Lower lobe of right lung (tissue), 2 donors: Measurements from ENCODE around the gene CDHR1. TPM values are rescaled to one million over a fixed set of nuclear protein-coding genes. Genes with fewer than 3 reads are reported as not detected.
"Not testable (repeated sequence)": the region's sequence is repeated elsewhere in the genome, so short reads cannot be mapped to it uniquely, and the experiment has no call there.

ENCODE experiments used
- ATAC-seq, 2 donors: fragments of 200-7000 bp; cut with Tn5 transposase; one replicate each; pipeline ENCODE4 v1.9.1; 2020 to 2022; ENCODE audit warnings: mild to moderate bottlenecking in 2 of 2, moderate library complexity in 2 of 2
- DNase-seq: peaks from one replicate; pipeline ENCODE4 v3.0.0-alpha.2; 2020
- H3K27ac ChIP-seq: fragments of 200-600 bp; one replicate; pipeline ENCODE4 v1.8.0; 2022
- H3K27me3 ChIP-seq: fragments of 200-600 bp; one replicate; pipeline ENCODE4 v1.8.0; 2022; ENCODE audit warnings: low read depth
- H3K36me3 ChIP-seq: fragments of 200-600 bp; one replicate; pipeline ENCODE4 v1.8.0; 2022; ENCODE audit warnings: mild to moderate bottlenecking
- H3K4me1 ChIP-seq: fragments of 200-600 bp; one replicate; pipeline ENCODE4 v1.8.0; 2022
- H3K4me3 ChIP-seq: fragments of 200-600 bp; one replicate; pipeline ENCODE4 v1.8.0; 2022; ENCODE audit warnings: mild to moderate bottlenecking
- H3K9me3 ChIP-seq: fragments of 200-600 bp; one replicate; pipeline ENCODE4 v1.8.0; 2022
- CTCF ChIP-seq: fragments of 200-600 bp; IDR thresholded peaks from one replicate; pipeline ENCODE4 v1.8.0; 2022; ENCODE audit warnings: antibody characterized with exemption, mild to moderate bottlenecking
- intact Hi-C: fragments of 100-400 bp; cut with DNase I; formaldehyde crosslinking; loops from one replicate; pipeline ENCODE4 v1.11.0; 2022
- long read RNA-seq: library from polyadenylated mRNA; unstranded; transcript quantifications from one replicate; pipeline ENCODE4 v2.0.0, GENCODE V29; 2021
- total RNA-seq: library from RNA; stranded (reverse); fragmentation: NEBNext Ultra II Directional; extraction: Animal tissue kit (Norgen Biotek cat#: 25700); gene quantifications from one replicate; pipeline ENCODE4 v1.2.1, GENCODE V29; 2021
- donor health status: DM: no; HTN: yes; CAD: no; lungs with severe emphysema.

CDHR1 gene
- total RNA-seq: 0.24 TPM
- long read RNA-seq: 0 reads

- no peaks in the 10 kb centered on the region for H3K36me3 ChIP-seq
- peak; percentile 42 to 46 for ATAC-seq
- H3K27ac ChIP-seq: no peak within 1 kb of the TSS
- DNase-seq: no peak
- H3K27me3 ChIP-seq: peaks cover 51% of the 10 kb centered on the region
- H3K9me3 ChIP-seq: no peaks in the 10 kb centered on the region
- peaks cover 13% of the 10 kb centered on the region for H3K4me1 ChIP-seq
- no peak for TF ChIP-seq CTCF
- peak within 1 kb of the TSS; percentile 50 for H3K4me3 ChIP-seq
- intact Hi-C loops: no loop called here
These were observed at the start of gene CDHR1 for GRCh38 chr10:84194424-84195043. Gene CDHR1 (plus strand): TSS chr10:84194537. CDS start chr10:84194761, 224 bp downstream.

DNA sequence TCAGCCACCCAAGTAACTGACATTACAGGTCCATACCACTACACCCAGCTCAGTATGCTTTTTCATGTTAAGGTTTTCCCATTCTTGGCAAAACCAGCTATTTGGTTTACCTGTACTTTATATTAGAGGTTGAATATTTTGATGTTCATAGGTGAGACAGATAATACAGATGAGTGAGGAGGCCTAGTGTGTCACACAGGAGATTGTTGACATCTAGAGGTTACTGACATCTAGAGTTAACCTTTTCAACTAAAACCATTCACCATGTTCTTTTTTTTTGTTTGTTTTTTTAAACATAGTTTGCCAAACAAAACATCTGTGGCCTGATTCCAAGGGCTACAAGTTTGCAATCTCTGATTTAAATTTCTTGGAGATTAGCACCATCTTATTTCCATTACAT lies 47.0 kb upstream of the CDHR1 start:
- H3K4me1 ChIP-seq: peaks cover 5% of the 10 kb centered on the region
- H3K27me3 ChIP-seq: no peaks in the 10 kb centered on the region
- no peaks in the 10 kb centered on the region for H3K9me3 ChIP-seq
- no peak for TF ChIP-seq CTCF
- no peak overlapping the region for H3K4me3 ChIP-seq
- H3K36me3 ChIP-seq: peaks cover 100% of the 10 kb centered on the region
- DNase-seq: no peak
- intact Hi-C loops: no loop called here
- no peak for ATAC-seq
- H3K27ac ChIP-seq: no peak overlapping the region

DNA sequence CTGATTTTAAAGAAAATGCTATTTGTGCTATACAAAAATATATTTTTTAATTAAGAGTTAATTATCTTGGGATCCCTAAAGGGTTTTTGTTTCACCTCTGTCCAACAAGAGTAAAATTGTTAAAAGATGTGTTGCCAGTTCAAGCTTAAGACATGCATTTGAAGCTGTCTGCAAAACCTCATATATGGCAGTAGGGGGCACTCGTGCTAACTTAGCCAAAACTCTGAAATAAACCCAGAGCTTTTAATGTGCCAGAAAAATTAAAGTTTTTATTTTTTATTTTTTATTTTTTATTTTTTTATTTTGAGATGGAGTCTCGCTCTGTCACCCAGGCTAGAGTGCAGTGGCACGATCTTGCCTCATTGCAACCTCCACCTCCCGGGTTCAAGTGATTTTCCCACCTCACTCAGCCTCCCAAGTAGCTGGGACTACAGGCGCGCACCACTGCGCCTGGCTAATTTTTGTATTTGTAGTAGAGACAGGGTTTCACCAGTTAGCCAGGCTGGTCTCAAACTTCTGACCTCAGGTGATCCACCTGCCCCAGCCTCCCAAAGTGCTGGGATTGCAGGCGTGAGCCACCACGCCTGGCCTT lies 46.2 kb upstream of the CDHR1 start:
- DNase-seq, H3K27ac ChIP-seq, H3K27me3 ChIP-seq, H3K4me1 ChIP-seq, H3K9me3 ChIP-seq, intact Hi-C loops, H3K4me3 ChIP-seq: not testable (repeated sequence)
- TF ChIP-seq CTCF: peak; percentile 71
- peaks cover 100% of the 10 kb centered on the region for H3K36me3 ChIP-seq
- ATAC-seq: peak in 1 of 2 donors; percentile 56

DNA sequence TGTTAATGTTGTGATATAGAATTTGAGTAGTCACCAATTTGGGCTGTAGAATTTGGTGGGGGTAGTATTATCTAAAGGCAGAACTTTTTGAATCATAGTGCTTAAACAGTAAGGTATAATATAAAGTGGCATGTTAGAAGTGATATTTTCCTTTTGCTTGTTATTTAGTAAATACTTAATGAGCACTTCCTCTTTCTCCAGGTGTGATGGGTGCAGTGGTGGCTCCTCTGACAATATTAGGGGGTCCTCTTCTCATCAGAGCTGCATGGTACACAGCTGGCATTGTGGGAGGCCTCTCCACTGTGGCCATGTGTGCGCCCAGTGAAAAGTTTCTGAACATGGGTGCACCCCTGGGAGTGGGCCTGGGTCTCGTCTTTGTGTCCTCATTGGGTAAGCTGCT lies 44.5 kb upstream of the CDHR1 start:
- H3K4me1 ChIP-seq: peaks cover 5% of the 10 kb centered on the region
- H3K36me3 ChIP-seq: peaks cover 100% of the 10 kb centered on the region
- no peak overlapping the region for H3K4me3 ChIP-seq
- intact Hi-C loops: no loop called here
- H3K27ac ChIP-seq: no peak overlapping the region
- DNase-seq: no peak
- ATAC-seq: no peak
- no peaks in the 10 kb centered on the region for H3K27me3 ChIP-seq
- no peak for TF ChIP-seq CTCF
- no peaks in the 10 kb centered on the region for H3K9me3 ChIP-seq

DNA sequence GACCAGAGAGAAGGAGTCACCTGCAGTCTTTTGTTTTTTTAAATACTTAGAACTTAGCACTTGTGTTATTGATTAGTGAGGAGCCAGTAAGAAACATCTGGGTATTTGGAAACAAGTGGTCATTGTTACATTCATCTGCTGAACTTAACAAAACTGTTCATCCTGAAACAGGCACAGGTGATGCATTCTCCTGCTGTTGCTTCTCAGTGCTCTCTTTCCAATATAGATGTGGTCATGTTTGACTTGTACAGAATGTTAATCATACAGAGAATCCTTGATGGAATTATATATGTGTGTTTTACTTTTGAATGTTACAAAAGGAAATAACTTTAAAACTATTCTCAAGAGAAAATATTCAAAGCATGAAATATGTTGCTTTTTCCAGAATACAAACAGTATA lies 41.6 kb upstream of the CDHR1 start:
- H3K36me3 ChIP-seq: peaks cover 79% of the 10 kb centered on the region
- H3K4me3 ChIP-seq: no peak overlapping the region
- no peaks in the 10 kb centered on the region for H3K27me3 ChIP-seq
- no peaks in the 10 kb centered on the region for H3K9me3 ChIP-seq
- H3K4me1 ChIP-seq: peaks cover 5% of the 10 kb centered on the region
- TF ChIP-seq CTCF: no peak
- DNase-seq (no peak), ATAC-seq (no peak)
- intact Hi-C loops: no loop called here
- H3K27ac ChIP-seq: no peak overlapping the region
